GM21447 (cell line): ENCODE measurements around the gene CAMK2N1.

Experiments
- ATAC-seq: cut with Tn5 transposase; IDR thresholded peaks from one replicate; pipeline ENCODE4 v1.9.1; 2021; ENCODE audit not compliant: unreplicated experiment

The CAMK2N1 gene

GRCh38 chr1:20446796-20447195 lies 39.2 kb downstream of the CAMK2N1 start:
- ATAC-seq, result no peak

GRCh38 chr1:20445956-20446355 lies 40.1 kb downstream of the CAMK2N1 start:
- ATAC-seq, result no peak

- no peak for ATAC-seq
These were observed 42.1 kb downstream of the CAMK2N1 start for GRCh38 chr1:20443703-20444586.

- ATAC-seq, result no peak
These were observed 42.9 kb downstream of the CAMK2N1 start for GRCh38 chr1:20442920-20443625.

- ATAC-seq, result no peak
These were observed 45.2 kb downstream of the CAMK2N1 start for GRCh38 chr1:20440785-20441200.

GRCh38 chr1:20439282-20439681 lies 46.7 kb downstream of the CAMK2N1 start:
- ATAC-seq, result no peak

GRCh38 chr1:20437640-20438039 lies 48.4 kb downstream of the CAMK2N1 start:
- no peak for ATAC-seq

GRCh38 chr1:20432891-20433290 lies 53.1 kb downstream of the CAMK2N1 start:
- no peak for ATAC-seq
